K562 (cell line): ENCODE data around the gene MAGIX. TPM values are rescaled to one million over a fixed set of nuclear protein-coding genes. Genes with fewer than 3 reads are reported as not detected.

Experiments
- DIDO1 ChIP-seq: fragments of 450-650 bp; IDR thresholded peaks from 2 replicates; pipeline ENCODE4 v1.6.1; 2016; ENCODE audit warnings: low read depth, missing biosample characterization, missing genetic modification characterization
- GATAD2A ChIP-seq: fragments of 450-650 bp; IDR thresholded peaks from 2 replicates; pipeline ENCODE4 v1.6.1; 2017
- HNRNPUL1 ChIP-seq: fragments of 200-400 bp; formaldehyde crosslinking; IDR thresholded peaks from 2 replicates; pipeline ENCODE4 v1.6.1; 2017; ENCODE audit warnings: low read length
- MTA2 ChIP-seq: fragments of 450-650 bp; IDR thresholded peaks from 2 replicates; pipeline ENCODE4 v1.6.1; 2016; ENCODE audit warnings: low read depth
- NCOA4 ChIP-seq: fragments of 450-650 bp; IDR thresholded peaks from 2 replicates; pipeline ENCODE4 v1.6.1; 2018; ENCODE audit warnings: mild to moderate bottlenecking; ENCODE audit not compliant: partially characterized antibody
- NELFE ChIP-seq: IDR thresholded peaks from 2 replicates; pipeline ENCODE4 v1.6.1; 2011; ENCODE audit warnings: mild to moderate bottlenecking; ENCODE audit not compliant: insufficient read depth, insufficient read length
- NFRKB ChIP-seq: fragments of 450-650 bp; IDR thresholded peaks from 2 replicates; pipeline ENCODE4 v1.6.1; 2016; ENCODE audit warnings: low read depth
- PCBP1 ChIP-seq: fragments of 200-400 bp; formaldehyde crosslinking; IDR thresholded peaks from 2 replicates; pipeline ENCODE4 v1.6.1; 2018; ENCODE audit warnings: mild to moderate bottlenecking, low read depth, low read length; ENCODE audit not compliant: poor library complexity, severe bottlenecking
- SMC3 ChIP-seq: conservative IDR thresholded peaks from 2 replicates; pipeline ENCODE4 v1.6.1; 2011; ENCODE audit warnings: low read depth, low read length, improper control_type of control experiment; ENCODE audit not compliant: insufficient read depth
- SNRNP70 ChIP-seq: fragments of 200-400 bp; formaldehyde crosslinking; optimal IDR thresholded peaks from 2 replicates; pipeline ENCODE3; 2017; ENCODE audit warnings: low read depth, low read length
- THRAP3 ChIP-seq: fragments of 450-650 bp; IDR thresholded peaks from 2 replicates; pipeline ENCODE4 v1.6.1; 2016; ENCODE audit warnings: mild to moderate bottlenecking, inconsistent platforms, borderline replicate concordance
- ZFX ChIP-seq: sonication (generic); formaldehyde crosslinking; IDR thresholded peaks from 2 replicates; pipeline ENCODE4 v1.8.0; 2022; ENCODE audit warnings: mild to moderate bottlenecking, missing genetic modification reagents, moderate library complexity
- ZNF785 ChIP-seq: fragments of 250-450 bp; sonication (Bioruptor Pico); IDR thresholded peaks from 2 replicates; pipeline ENCODE4 v1.4.0; 2020; ENCODE audit warnings: mild to moderate bottlenecking
- polyA plus RNA-seq, 8 experiments: library from polyadenylated mRNA; depleted of rRNA in 4 of 8; stranded (reverse) in 5 of 8; unstranded in 3 of 8; fragments of >200 nt; fragmentation: Nextera tagmentation in 2 of 8; fragmentation: Illumina TruSeq in 1 of 8; extraction: Ambion mirVana in 2 of 8; extraction: Trizol in 1 of 8; gene quantifications; 2 replicates each; pipeline versions ENCODE4 v1.2.1 to v1.2.3, GENCODE V29; 2011 to 2014; ENCODE audit warnings: inconsistent platforms in 1 of 8, missing spikeins in 1 of 8
- total RNA-seq, 7 experiments: library from RNA; depleted of rRNA in 6 of 7; stranded (reverse); fragments of >200 nt in 6 of 7; fragmentation: Illumina TruSeq in 2 of 7; extraction: Trizol in 2 of 7; gene quantifications; 2 replicates each; pipeline versions ENCODE4 v1.2.1 to v1.2.3, GENCODE V29; 2011 to 2021; ENCODE audit warnings: low replicate concordance in 1 of 7
- TF ChIP-seq, protein P1 (sequence below): fragments of 450-650 bp; IDR thresholded peaks from 2 replicates; pipeline ENCODE4 v1.6.1; 2016; ENCODE audit warnings: low read depth
- TF ChIP-seq, protein P2 (sequence below): fragments of 250-450 bp; sonication (Bioruptor Pico); IDR thresholded peaks from 2 replicates; pipeline ENCODE4 v1.5.0; 2021; ENCODE audit warnings: mild to moderate bottlenecking, moderate library complexity
- TF ChIP-seq, protein P3 (sequence below): fragments of 200-400 bp; formaldehyde crosslinking; IDR thresholded peaks from 2 replicates; pipeline ENCODE4 v1.6.1; 2017; ENCODE audit warnings: mild to moderate bottlenecking, low read depth, low read length, moderate library complexity

MAGIX gene
- total and polyA plus RNA-seq, 9 of the 15 experiments (the other 6 are each of a cell fraction or from before 2014, with no cell fraction given) = 0.08 to 3.5 (median 0.47) TPM

DNA sequence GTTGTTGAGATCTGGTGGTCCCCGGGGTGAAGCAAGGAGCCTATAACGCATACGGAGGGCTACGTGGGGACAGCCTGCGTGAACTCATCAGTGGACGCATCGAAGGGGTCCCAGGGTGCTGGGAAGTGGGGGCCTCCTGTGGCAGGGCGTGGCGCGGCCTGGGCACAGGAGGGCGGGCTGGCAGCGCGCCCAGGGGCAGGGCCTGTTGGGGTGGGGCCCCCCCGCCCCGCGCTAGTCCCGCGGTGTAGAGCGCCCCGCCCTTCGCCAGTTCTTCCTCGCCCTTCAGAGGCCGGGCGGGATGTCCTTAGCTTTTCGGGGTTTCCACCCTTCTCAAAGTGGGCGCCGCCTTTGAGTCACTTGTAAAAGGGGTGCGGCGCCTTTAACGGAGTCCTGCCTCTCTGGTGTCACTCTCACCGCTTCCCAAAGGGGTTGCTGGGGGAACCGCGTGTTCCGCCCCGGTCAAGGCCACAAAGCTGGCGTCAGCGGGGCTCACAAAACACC lies 9.8 kb downstream of the MAGIX start (continued):
- TF ChIP-seq, protein P1, sequence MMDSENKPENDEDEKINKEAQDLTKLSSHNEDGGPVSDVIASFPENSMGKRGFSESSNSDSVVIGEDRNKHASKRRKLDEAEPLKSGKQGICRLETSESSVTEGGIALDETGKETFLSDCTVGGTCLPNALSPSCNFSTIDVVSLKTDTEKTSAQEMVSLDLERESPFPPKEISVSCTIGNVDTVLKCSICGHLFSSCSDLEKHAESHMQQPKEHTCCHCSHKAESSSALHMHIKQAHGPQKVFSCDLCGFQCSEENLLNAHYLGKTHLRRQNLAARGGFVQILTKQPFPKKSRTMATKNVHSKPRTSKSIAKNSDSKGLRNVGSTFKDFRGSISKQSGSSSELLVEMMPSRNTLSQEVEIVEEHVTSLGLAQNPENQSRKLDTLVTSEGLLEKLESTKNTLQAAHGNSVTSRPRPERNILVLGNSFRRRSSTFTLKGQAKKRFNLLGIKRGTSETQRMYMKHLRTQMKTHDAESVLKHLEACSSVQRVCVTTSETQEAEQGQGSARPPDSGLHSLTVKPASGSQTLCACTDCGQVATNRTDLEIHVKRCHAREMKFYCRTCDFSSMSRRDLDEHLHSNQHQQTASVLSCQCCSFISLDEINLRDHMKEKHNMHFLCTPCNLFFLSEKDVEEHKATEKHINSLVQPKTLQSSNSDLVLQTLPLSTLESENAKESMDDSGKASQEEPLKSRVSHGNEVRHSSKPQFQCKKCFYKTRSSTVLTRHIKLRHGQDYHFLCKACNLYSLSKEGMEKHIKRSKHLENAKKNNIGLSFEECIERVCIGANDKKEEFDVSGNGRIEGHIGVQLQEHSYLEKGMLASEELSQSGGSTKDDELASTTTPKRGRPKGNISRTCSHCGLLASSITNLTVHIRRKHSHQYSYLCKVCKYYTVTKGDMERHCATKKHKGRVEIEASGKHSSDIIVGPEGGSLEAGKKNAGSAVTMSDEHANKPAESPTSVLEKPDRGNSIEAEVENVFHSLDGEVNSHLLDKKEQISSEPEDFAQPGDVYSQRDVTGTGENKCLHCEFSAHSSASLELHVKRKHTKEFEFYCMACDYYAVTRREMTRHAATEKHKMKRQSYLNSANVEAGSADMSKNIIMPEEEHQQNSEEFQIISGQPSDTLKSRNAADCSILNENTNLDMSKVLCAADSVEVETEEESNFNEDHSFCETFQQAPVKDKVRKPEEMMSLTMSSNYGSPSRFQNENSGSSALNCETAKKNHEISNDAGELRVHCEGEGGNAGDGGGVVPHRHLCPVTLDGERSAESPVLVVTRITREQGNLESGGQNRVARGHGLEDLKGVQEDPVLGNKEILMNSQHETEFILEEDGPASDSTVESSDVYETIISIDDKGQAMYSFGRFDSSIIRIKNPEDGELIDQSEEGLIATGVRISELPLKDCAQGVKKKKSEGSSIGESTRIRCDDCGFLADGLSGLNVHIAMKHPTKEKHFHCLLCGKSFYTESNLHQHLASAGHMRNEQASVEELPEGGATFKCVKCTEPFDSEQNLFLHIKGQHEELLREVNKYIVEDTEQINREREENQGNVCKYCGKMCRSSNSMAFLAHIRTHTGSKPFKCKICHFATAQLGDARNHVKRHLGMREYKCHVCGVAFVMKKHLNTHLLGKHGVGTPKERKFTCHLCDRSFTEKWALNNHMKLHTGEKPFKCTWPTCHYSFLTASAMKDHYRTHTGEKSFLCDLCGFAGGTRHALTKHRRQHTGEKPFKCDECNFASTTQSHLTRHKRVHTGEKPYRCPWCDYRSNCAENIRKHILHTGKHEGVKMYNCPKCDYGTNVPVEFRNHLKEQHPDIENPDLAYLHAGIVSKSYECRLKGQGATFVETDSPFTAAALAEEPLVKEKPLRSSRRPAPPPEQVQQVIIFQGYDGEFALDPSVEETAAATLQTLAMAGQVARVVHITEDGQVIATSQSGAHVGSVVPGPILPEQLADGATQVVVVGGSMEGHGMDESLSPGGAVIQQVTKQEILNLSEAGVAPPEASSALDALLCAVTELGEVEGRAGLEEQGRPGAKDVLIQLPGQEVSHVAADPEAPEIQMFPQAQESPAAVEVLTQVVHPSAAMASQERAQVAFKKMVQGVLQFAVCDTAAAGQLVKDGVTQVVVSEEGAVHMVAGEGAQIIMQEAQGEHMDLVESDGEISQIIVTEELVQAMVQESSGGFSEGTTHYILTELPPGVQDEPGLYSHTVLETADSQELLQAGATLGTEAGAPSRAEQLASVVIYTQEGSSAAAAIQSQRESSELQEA = no peak
- TF ChIP-seq NCOA4 = no peak
- TF ChIP-seq ZNF785 (CRISPR knock-in tag) = no peak
- TF ChIP-seq NELFE = no peak
- TF ChIP-seq HNRNPUL1 = no peak
- no peak for TF ChIP-seq SMC3
- no peak for TF ChIP-seq PCBP1
- TF ChIP-seq ZFX (CRISPR knock-in tag) = peak; percentile 32; the same call in 1 of the 2 replicates
- TF ChIP-seq, protein P2, sequence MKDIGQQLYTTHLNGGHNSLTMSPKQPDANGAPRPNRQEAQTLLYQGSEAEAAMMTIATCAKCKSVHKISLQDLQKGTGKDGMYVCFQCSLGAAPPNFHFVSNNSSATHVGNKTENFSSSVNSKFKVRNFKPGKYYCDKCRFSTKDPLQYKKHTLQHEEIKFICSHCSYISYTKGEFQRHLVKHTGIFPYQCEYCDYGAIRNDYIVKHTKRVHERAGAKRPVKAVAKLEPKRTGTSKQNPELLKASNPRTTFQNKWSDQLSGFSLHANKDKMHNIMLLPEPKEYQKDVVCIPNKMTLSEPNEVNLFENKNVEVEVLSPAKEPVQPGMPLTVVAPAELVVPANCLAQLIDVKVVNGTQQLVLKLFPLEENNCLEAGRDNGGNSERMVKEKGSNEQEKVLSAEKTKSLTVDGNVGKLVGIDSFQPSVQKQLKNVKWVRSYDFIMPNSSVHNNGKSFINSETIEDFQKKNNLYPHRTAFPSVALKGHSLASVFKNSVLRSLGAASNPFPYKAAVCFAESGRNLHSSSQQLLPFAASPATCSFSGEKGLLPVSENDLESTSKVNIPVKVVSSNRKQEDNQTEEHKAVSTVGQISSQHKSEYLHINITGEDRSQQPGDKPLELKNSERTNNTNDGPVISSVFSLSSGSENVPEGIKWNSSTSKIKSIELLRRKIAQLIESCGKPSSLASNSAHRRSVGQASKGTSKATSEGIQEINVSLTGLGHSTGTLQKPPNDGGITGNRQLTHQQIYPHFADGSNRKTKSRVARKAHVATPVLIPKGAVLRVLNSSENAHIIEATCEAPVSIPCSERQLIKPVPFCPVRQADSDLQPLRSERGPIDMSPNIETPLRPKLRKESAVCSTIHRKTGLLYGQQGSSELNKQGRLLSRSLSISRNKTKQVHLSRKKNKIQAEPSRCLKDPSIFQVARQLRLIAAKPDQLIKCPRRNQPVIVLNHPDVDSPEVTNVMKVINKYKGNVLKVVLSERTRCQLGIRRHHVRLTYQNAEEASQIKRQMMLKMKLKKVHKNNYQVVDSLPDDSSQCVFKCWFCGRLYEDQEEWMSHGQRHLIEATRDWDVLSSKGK (CRISPR knock-in tag) = no peak
- TF ChIP-seq NFRKB = no peak
- no peak for TF ChIP-seq GATAD2A
- TF ChIP-seq SNRNP70 = no peak
- TF ChIP-seq, protein P3, sequence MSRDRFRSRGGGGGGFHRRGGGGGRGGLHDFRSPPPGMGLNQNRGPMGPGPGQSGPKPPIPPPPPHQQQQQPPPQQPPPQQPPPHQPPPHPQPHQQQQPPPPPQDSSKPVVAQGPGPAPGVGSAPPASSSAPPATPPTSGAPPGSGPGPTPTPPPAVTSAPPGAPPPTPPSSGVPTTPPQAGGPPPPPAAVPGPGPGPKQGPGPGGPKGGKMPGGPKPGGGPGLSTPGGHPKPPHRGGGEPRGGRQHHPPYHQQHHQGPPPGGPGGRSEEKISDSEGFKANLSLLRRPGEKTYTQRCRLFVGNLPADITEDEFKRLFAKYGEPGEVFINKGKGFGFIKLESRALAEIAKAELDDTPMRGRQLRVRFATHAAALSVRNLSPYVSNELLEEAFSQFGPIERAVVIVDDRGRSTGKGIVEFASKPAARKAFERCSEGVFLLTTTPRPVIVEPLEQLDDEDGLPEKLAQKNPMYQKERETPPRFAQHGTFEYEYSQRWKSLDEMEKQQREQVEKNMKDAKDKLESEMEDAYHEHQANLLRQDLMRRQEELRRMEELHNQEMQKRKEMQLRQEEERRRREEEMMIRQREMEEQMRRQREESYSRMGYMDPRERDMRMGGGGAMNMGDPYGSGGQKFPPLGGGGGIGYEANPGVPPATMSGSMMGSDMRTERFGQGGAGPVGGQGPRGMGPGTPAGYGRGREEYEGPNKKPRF = no peak
- no peak for TF ChIP-seq THRAP3
- TF ChIP-seq MTA2 = no peak
- no peak for TF ChIP-seq DIDO1 (tag)
